HepG2 (cell line): ENCODE data around the gene NLRP2B. TPM values are rescaled to one million over a fixed set of nuclear protein-coding genes. Genes with fewer than 3 reads are reported as not detected.
A peak's percentile ranks its signal among the peaks of the same experiment; 100 is the strongest.

ENCODE experiments used
- ARID3A ChIP-seq: IDR thresholded peaks from 2 replicates; pipeline ENCODE4 v1.6.1; 2012; ENCODE audit warnings: low read depth, low read length, improper control_type of control experiment
- BCL6 ChIP-seq: IDR thresholded peaks from 2 replicates; pipeline ENCODE4 v1.6.1; 2016; ENCODE audit warnings: missing genetic modification reagents, missing compliant biosample characterization
- CBX2 ChIP-seq, 2 experiments: fragments of 200-600 bp in 1 of 2; sonication (generic); formaldehyde crosslinking in 1 of 2; IDR thresholded peaks; 2 replicates each; pipeline versions ENCODE4 v1.7.0 to v1.8.1; 2018 to 2022; ENCODE audit warnings: low read depth in 2 of 2, low read length in 1 of 2, mild to moderate bottlenecking in 1 of 2, missing genetic modification reagents in 1 of 2
- CCAR2 ChIP-seq: fragments of 200-400 bp; formaldehyde crosslinking; optimal IDR thresholded peaks from 2 replicates; pipeline ENCODE3; 2018; ENCODE audit warnings: low read depth, mild to moderate bottlenecking, low read length, moderate library complexity
- CEBPB ChIP-seq: IDR thresholded peaks from 2 replicates; pipeline ENCODE4 v1.6.1; 2011; ENCODE audit warnings: low read depth, low read length, improper control_type of control experiment, borderline replicate concordance
- FOSL2 ChIP-seq: sonication (generic); formaldehyde crosslinking; IDR thresholded peaks from 2 replicates; pipeline ENCODE4 v1.4.0; 2020; ENCODE audit warnings: missing genetic modification reagents
- HDAC6 ChIP-seq: fragments of 200-600 bp; sonication (generic); IDR thresholded peaks from 2 replicates; pipeline ENCODE4 v1.7.0; 2017; ENCODE audit warnings: mild to moderate bottlenecking, antibody characterized with exemption, low read length, low read depth
- HNRNPL ChIP-seq: fragments of 200-400 bp; formaldehyde crosslinking; IDR thresholded peaks from 2 replicates; pipeline ENCODE4 v1.6.1; 2017; ENCODE audit warnings: mild to moderate bottlenecking, low read depth, low read length
- HOXD1 ChIP-seq: sonication (generic); formaldehyde crosslinking; IDR thresholded peaks from 2 replicates; pipeline ENCODE4 v1.5.0; 2020; ENCODE audit warnings: missing genetic modification reagents
- ISL2 ChIP-seq: sonication (generic); formaldehyde crosslinking; IDR thresholded peaks from 2 replicates; pipeline ENCODE4 v1.5.0; 2020; ENCODE audit warnings: missing genetic modification reagents
- KAT8 ChIP-seq: IDR thresholded peaks from 2 replicates; pipeline ENCODE4 v1.6.1; 2016; ENCODE audit warnings: missing genetic modification reagents, missing compliant biosample characterization
- KDM2A ChIP-seq: sonication (generic); formaldehyde crosslinking; IDR thresholded peaks from 2 replicates; pipeline ENCODE4 v1.4.0; 2020; ENCODE audit warnings: low read depth, missing genetic modification reagents, borderline replicate concordance
- NCOA2 ChIP-seq: sonication (generic); formaldehyde crosslinking; IDR thresholded peaks from 2 replicates; pipeline ENCODE4 v1.8.0; 2022; ENCODE audit warnings: inconsistent platforms
- RFX5 ChIP-seq: IDR thresholded peaks from 2 replicates; pipeline ENCODE4 v1.6.1; 2011; ENCODE audit warnings: low read depth, low read length, improper control_type of control experiment
- SP2 ChIP-seq: sonication (generic); formaldehyde crosslinking; IDR thresholded peaks from 2 replicates; pipeline ENCODE4 v1.5.1; 2020; ENCODE audit warnings: mild to moderate bottlenecking, missing genetic modification reagents
- SYNCRIP ChIP-seq: fragments of 200-400 bp; formaldehyde crosslinking; IDR thresholded peaks from 2 replicates; pipeline ENCODE4 v1.6.1; 2018; ENCODE audit warnings: mild to moderate bottlenecking, low read depth, low read length; ENCODE audit not compliant: insufficient read depth
- ZBTB33 ChIP-seq: sonication (generic); formaldehyde crosslinking; IDR thresholded peaks from 2 replicates; pipeline ENCODE4 v1.4.0; 2020; ENCODE audit warnings: missing genetic modification reagents
- ZBTB37 ChIP-seq: sonication (generic); formaldehyde crosslinking; IDR thresholded peaks from 2 replicates; pipeline ENCODE4 v1.4.0; 2020; ENCODE audit warnings: mild to moderate bottlenecking, missing genetic modification reagents
- ZFP62 ChIP-seq: sonication (generic); formaldehyde crosslinking; IDR thresholded peaks from 2 replicates; pipeline ENCODE4 v1.4.0; 2020; ENCODE audit warnings: missing genetic modification reagents
- ZKSCAN5 ChIP-seq: sonication (generic); formaldehyde crosslinking; IDR thresholded peaks from 2 replicates; pipeline ENCODE4 v1.5.1; 2020; ENCODE audit warnings: mild to moderate bottlenecking, missing genetic modification reagents
- ZNF205 ChIP-seq: IDR thresholded peaks from 2 replicates; pipeline ENCODE4 v1.6.1; 2018; ENCODE audit warnings: missing biosample characterization, missing genetic modification reagents
- ZNF331 ChIP-seq: sonication (generic); formaldehyde crosslinking; IDR thresholded peaks from 2 replicates; pipeline ENCODE4 v1.4.0; 2020; ENCODE audit warnings: missing genetic modification reagents
- ZNF512 ChIP-seq: sonication (generic); formaldehyde crosslinking; IDR thresholded peaks from 2 replicates; pipeline ENCODE4 v1.4.0; 2020; ENCODE audit warnings: mild to moderate bottlenecking, missing genetic modification reagents
- ZNF580 ChIP-seq: IDR thresholded peaks from 2 replicates; pipeline ENCODE4 v1.6.1; 2016; ENCODE audit warnings: low read depth, borderline replicate concordance
- ZNF709 ChIP-seq: sonication (generic); formaldehyde crosslinking; IDR thresholded peaks from 2 replicates; pipeline ENCODE4 v1.5.0; 2020; ENCODE audit warnings: mild to moderate bottlenecking, missing genetic modification reagents
- ZNF772 ChIP-seq: sonication (generic); formaldehyde crosslinking; IDR thresholded peaks from 2 replicates; pipeline ENCODE4 v1.5.0; 2020; ENCODE audit warnings: mild to moderate bottlenecking, missing genetic modification reagents
- polyA plus RNA-seq, 8 experiments: library from polyadenylated mRNA; depleted of rRNA in 3 of 8; stranded (reverse) in 7 of 8; unstranded in 1 of 8; fragments of >200 nt; fragmentation: Illumina TruSeq in 4 of 8; extraction: Trizol in 4 of 8; gene quantifications; 2 replicates each; pipeline versions ENCODE4 v1.2.1 to v1.2.3, GENCODE V29; 2011 to 2016; ENCODE audit warnings: low read depth in 4 of 8, missing spikeins in 1 of 8, mixed read lengths in 1 of 8; ENCODE audit not compliant: insufficient read depth in 1 of 8
- total RNA-seq, 5 experiments: library from RNA; depleted of rRNA; stranded (reverse); fragments of >200 nt; fragmentation: Illumina TruSeq; extraction: Trizol; gene quantifications; 2 replicates each; pipeline ENCODE4 v1.2.3, GENCODE V29; 2016; ENCODE audit warnings: low read depth in 1 of 5

NLRP2B gene
- total and polyA plus RNA-seq, 2 of the 13 experiments (the other 11 are each of a cell fraction or from before 2014, with no cell fraction given): not detected

GRCh38 chrX:57643698-57644097 is 36.4 kb downstream of the NLRP2B start (continued):
- TF ChIP-seq ZNF512 (CRISPR knock-in tag): no peak
- peak; percentile 66 for TF ChIP-seq NCOA2 (CRISPR knock-in tag)
- TF ChIP-seq ZBTB33: no peak
- no peak for TF ChIP-seq ZNF580 (CRISPR knock-in tag)
- no peak for TF ChIP-seq HNRNPL
- TF ChIP-seq KAT8 (CRISPR knock-in tag): 0 out of 2 replicates have a peak, but pooled peaks have one; percentile 19
- no peak for TF ChIP-seq SYNCRIP
- TF ChIP-seq CBX2 (IDR thresholded peaks at IDR 0.05; ENCODE audit: low read depth, low read length): no peak
- TF ChIP-seq CBX2 (CRISPR knock-in tag; IDR thresholded peaks at IDR 0.05; ENCODE audit: low read depth): no peak
- TF ChIP-seq RFX5: no peak
- TF ChIP-seq ZBTB37 (CRISPR knock-in tag): no peak
- TF ChIP-seq ZNF205 (CRISPR knock-in tag): no peak
- no peak for TF ChIP-seq ZNF772 (CRISPR knock-in tag)
- TF ChIP-seq ISL2 (CRISPR knock-in tag): peak; percentile 40; the same call in 1 of the 2 replicates
- TF ChIP-seq ZFP62 (CRISPR knock-in tag): no peak
- TF ChIP-seq ZKSCAN5 (CRISPR knock-in tag): no peak
- TF ChIP-seq FOSL2 (CRISPR knock-in tag): peak; percentile 24; the same call in 1 of the 2 replicates
- TF ChIP-seq CEBPB: peak; percentile 62
- TF ChIP-seq HDAC6: no peak
- no peak for TF ChIP-seq HOXD1 (CRISPR knock-in tag)
- TF ChIP-seq ZNF331 (CRISPR knock-in tag): 0 out of 2 replicates have a peak, but pooled peaks have one; percentile 21
- TF ChIP-seq ARID3A: peak; percentile 74
- TF ChIP-seq SP2 (CRISPR knock-in tag): no peak
- peak; percentile 75 for TF ChIP-seq BCL6 (CRISPR knock-in tag)
- TF ChIP-seq ZNF709 (CRISPR knock-in tag): no peak
- no peak for TF ChIP-seq CCAR2
- TF ChIP-seq KDM2A (CRISPR knock-in tag): no peak
